GM13977 (cell line): Measurements from ENCODE around the gene NECTIN1.

ENCODE experiments used
- DNase-seq: peaks from one replicate; pipeline ENCODE4 v3.0.0; 2012; ENCODE audit warnings: low spot score
- in situ Hi-C: fragments of 300-500 bp; cut with MboI; formaldehyde crosslinking; loops from one replicate; pipeline ENCODE4 v1.12.0; 2022; ENCODE audit warnings: low sequenced_read_pairs, low pct_unique_long_range_greater_than_20kb, mixed read lengths, inconsistent platforms; ENCODE audit not compliant: unreplicated experiment
- TF ChIP-seq, protein P1 (sequence below): IDR thresholded peaks from 2 replicates; pipeline ENCODE4 v1.5.1; 2012; ENCODE audit warnings: mild to moderate bottlenecking, control low read depth; ENCODE audit not compliant: insufficient read depth; ENCODE audit errors: extremely low read depth, missing control alignments

Gene NECTIN1

DNA sequence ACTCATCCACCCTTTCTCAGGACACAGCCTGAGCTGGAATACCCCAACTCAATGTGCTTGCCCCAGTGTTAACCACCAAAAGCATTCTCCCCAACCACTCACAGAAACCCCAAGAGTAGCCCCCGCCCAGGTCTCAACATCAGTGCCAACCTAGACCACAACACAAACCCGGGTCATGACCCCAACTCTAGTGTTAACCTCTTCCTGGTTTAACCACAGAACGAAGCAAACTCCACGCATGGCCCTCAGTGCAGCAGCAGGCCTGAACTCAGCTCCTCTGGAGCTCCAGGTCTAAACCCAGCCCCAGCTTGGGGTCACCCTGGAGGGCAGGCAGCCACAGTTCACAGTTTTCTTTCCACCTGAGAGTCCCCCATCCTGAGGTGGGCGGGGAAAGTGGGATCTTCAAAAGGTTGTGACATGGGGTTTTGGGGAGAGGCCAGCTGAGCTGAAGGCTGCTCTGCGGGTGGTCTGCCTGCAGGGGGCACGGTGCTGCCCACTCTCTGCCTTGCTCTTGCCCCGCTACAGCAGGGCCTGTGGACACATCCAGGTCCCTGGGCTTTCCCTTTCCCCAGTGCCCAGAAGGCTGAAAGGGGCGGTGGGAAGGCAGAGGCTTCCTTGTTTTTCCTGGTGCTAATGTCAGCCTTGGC lies 37.9 kb downstream of the NECTIN1 start:
- TF ChIP-seq, protein P1, sequence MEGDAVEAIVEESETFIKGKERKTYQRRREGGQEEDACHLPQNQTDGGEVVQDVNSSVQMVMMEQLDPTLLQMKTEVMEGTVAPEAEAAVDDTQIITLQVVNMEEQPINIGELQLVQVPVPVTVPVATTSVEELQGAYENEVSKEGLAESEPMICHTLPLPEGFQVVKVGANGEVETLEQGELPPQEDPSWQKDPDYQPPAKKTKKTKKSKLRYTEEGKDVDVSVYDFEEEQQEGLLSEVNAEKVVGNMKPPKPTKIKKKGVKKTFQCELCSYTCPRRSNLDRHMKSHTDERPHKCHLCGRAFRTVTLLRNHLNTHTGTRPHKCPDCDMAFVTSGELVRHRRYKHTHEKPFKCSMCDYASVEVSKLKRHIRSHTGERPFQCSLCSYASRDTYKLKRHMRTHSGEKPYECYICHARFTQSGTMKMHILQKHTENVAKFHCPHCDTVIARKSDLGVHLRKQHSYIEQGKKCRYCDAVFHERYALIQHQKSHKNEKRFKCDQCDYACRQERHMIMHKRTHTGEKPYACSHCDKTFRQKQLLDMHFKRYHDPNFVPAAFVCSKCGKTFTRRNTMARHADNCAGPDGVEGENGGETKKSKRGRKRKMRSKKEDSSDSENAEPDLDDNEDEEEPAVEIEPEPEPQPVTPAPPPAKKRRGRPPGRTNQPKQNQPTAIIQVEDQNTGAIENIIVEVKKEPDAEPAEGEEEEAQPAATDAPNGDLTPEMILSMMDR, result peak; percentile 34
- in situ Hi-C loops, result no loop called here
- DNase-seq, result no peak

DNA sequence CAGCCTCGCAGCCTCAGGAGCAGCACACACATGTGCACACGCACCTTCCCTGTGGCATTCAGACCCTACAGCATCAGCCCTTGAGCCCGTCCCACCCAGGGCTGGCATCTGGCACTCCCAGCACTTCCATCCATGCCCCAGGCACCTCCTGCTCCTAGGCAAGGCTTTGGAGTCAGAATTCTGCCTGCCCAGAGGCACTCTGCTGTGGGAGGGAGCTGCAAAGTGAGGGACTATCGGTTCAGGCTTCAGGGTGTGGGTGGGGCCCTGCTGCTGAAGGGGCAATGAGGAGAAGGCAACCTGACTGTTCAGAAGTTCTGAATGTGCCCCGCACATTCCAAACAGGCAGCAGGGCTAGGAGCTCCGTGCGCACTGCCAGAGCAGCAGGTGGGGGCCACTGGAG lies 39.7 kb downstream of the NECTIN1 start:
- in situ Hi-C loops, result no loop called here
- DNase-seq, result no peak
- TF ChIP-seq, protein P1, result no peak

DNA sequence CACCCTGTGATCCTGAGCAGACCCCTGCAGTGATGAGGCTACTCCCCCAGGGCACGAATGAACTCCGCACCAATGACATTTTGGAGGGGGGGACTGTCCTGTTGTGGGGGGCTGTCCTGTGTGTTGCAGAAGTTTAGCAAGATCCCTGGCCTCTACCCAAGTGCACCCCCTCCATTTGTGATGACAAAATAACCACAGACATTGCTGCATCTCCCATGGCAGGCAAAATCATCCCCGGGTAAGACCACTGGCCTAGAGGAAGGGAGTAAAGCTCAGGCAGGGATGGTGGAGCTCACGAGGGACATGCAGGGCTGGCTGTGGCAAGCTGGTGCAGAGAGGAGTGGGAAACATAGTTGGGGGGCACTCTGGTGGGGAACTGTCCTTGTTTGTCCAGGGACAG lies 40.6 kb downstream of the NECTIN1 start:
- TF ChIP-seq, protein P1, result no peak
- in situ Hi-C loops, result no loop called here
- no peak for DNase-seq

DNA sequence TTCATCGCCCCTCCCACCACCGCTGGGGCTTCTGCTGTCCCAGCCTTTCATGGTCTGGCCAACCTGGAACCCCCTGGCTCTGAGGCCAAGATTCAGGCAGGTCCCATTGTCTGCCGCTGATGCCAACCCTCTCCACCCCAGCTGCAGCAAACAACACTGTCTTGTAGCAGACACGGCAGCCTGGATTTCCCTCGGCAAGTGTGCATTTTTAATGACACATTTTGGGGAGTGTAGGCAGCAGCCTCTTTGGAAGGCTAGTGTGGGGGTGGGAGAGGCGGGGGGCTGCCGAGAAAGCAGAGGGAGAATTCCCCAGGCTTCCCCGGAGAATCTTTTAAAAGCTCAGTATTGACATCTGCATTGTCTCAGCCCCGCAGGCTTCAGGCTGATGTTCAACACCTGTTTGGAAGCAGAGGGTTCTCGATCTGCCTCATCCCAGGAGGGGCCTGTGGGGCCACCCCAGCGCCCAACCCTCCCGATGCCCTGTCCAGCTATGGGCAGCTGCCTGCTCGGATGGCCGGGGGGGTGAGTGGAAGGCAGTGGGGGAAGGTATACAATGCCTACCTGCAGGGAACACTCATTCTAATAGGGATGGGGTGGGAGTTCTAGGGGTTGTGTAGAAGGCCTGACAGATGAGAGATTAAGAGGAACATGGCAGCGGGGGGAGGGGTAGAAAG lies 41.5 kb downstream of the NECTIN1 start:
- in situ Hi-C loops, result no loop called here
- TF ChIP-seq, protein P1, result no peak
- DNase-seq, result no peak

DNA sequence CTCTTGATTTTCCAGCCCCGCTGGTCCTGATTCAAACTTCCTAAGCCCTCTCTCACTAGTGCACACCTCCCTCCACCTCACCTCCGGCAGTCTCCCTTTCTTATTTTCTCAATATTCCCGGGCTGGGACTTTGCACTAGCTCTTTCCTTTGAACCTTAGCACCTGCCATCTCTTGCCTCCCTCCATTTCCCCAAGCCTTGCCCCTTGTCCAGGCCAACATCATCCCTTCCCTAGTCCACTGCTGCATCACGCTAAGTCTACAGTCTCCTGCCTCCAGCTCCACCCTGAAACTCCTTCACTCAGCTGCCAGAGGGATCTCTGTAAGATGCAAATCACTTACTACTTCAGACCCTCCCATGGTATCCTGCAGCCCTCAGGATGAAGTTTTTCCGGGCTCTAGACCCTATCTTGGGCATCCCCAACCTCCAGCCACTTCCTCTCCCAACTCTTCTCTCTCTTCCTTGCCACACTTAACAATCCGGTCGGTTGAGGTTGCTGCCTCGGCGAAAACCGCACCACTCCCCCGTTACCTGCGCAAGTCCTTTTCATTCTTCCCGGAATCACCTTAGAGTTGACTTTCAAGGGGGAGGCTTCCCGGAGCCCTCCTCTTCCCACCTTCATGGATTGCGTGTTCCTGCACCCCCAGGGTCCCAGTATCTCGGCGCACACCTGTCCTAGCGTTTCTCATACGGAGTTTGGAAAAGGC lies 42.7 kb downstream of the NECTIN1 start:
- TF ChIP-seq, protein P1, result no peak
- DNase-seq, result no peak
- in situ Hi-C loops, result no loop called here

DNA sequence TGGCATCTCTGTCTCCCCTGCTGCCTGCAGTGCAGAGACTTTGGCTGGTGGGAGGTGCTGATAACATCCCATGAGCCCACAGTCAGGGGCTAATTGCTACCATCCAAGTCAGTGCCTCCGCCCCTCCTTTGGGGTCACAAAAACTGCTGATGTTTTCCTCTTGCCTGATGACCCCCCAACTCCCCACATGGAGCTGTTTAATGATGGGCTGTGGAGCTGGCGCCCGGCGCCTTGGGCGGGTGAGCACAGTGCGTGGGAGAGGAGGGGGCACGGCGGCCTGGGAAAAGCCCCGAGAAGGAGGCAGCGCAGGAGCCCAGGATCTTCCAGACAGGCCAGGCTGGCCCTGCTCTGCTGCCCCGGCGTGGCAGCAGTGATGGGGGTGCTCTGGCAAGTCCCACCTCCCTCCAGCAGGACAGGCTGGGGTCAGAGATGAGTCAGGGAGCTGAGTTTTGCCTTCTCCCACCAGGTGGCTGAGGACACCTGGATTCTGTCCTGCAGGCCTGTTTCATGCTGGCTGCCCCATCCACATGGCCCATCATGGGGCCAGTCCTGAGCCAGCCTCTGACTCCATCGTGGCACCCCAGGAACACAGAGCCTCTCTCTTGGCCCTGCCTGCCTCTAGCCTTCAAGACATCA lies 43.8 kb downstream of the NECTIN1 start:
- in situ Hi-C loops, result no loop called here
- no peak for DNase-seq
- TF ChIP-seq, protein P1, result no peak
